WTC11 (cell line): ENCODE measurements around the gene COG5. TPM values are rescaled to one million over a fixed set of nuclear protein-coding genes. Genes with fewer than 3 reads are reported as not detected.

Experiments used
- ATAC-seq: fragments of 200-7000 bp; cut with Tn5 transposase; 2 replicates; pipeline ENCODE4 v1.10.0; 2021; ENCODE audit warnings: mild to moderate bottlenecking, moderate library complexity
- CTCF ChIA-PET: fragments of 300-600 bp; sonication (Branson Sonifier 250); formaldehyde crosslinking; loops from one replicate; lab custom pipeline; 2021; ENCODE audit warnings: antibody characterized with exemption; lab: Charles Lee
- POLR2A ChIA-PET: fragments of 350-600 bp; sonication (Branson Sonifier 250); formaldehyde crosslinking; loops from one replicate; lab custom pipeline; 2021; ENCODE audit warnings: antibody characterized with exemption; lab: Charles Lee
- DNase-seq: peaks from one replicate; pipeline ENCODE4 v3.0.0; 2021; ENCODE audit warnings: low spot score
- H3K27ac Mint-ChIP-seq: 2 replicates; pipeline ENCODE4 v1.8.0; 2021; ENCODE audit warnings: mixed read lengths
- H3K27me3 Mint-ChIP-seq: 2 replicates; pipeline ENCODE4 v1.8.0; 2021; ENCODE audit warnings: low read depth, mild to moderate bottlenecking, moderate library complexity, mixed read lengths
- H3K36me3 Mint-ChIP-seq: 2 replicates; pipeline ENCODE4 v1.8.0; 2021; ENCODE audit warnings: mixed read lengths
- H3K4me1 Mint-ChIP-seq: 2 replicates; pipeline ENCODE4 v1.8.0; 2022; ENCODE audit warnings: mixed read lengths
- H3K4me3 Mint-ChIP-seq: 2 replicates; pipeline ENCODE4 v1.8.0; 2021; ENCODE audit warnings: mild to moderate bottlenecking, moderate library complexity, mixed read lengths
- H3K9me3 Mint-ChIP-seq: 2 replicates; pipeline ENCODE4 v1.8.0; 2021; ENCODE audit warnings: mixed read lengths
- CBFB ChIP-seq: sonication (generic); formaldehyde crosslinking; IDR thresholded peaks from 2 replicates; pipeline ENCODE4 v1.8.1; 2022; ENCODE audit warnings: mild to moderate bottlenecking, low read depth, missing genetic modification reagents
- CREM ChIP-seq: sonication (generic); formaldehyde crosslinking; IDR thresholded peaks from 2 replicates; pipeline ENCODE4 v1.8.1; 2022; ENCODE audit warnings: mild to moderate bottlenecking, missing genetic modification reagents, moderate library complexity
- ESRRA ChIP-seq: sonication (generic); formaldehyde crosslinking; IDR thresholded peaks from 2 replicates; pipeline ENCODE4 v1.8.1; 2022; ENCODE audit warnings: mild to moderate bottlenecking, missing genetic modification reagents, borderline replicate concordance
- ETV6 ChIP-seq: sonication (generic); formaldehyde crosslinking; IDR thresholded peaks from 2 replicates; pipeline ENCODE4 v1.8.1; 2022; ENCODE audit warnings: mild to moderate bottlenecking, missing genetic modification reagents
- IRF2 ChIP-seq: sonication (generic); formaldehyde crosslinking; IDR thresholded peaks from 2 replicates; pipeline ENCODE4 v1.8.0; 2022; ENCODE audit warnings: low read depth, missing genetic modification reagents, borderline replicate concordance
- JAZF1 ChIP-seq: fragments of 250-450 bp; sonication (Bioruptor Pico); IDR thresholded peaks from 2 replicates; pipeline ENCODE4 v1.9.0; 2021; ENCODE audit warnings: moderate library complexity, mild to moderate bottlenecking, inconsistent platforms
- KAT7 ChIP-seq: sonication (generic); formaldehyde crosslinking; IDR thresholded peaks from 2 replicates; pipeline ENCODE4 v1.8.1; 2023; ENCODE audit warnings: missing genetic modification reagents, mild to moderate bottlenecking, borderline replicate concordance
- NFATC4 ChIP-seq: fragments of 250-450 bp; sonication (Bioruptor Pico); IDR thresholded peaks from 2 replicates; pipeline ENCODE4 v1.9.0; 2021; ENCODE audit warnings: mild to moderate bottlenecking
- NFE2L1 ChIP-seq: sonication (generic); formaldehyde crosslinking; IDR thresholded peaks from 2 replicates; pipeline ENCODE4 v1.8.1; 2023; ENCODE audit warnings: missing genetic modification reagents
- NR1H2 ChIP-seq: sonication (generic); formaldehyde crosslinking; IDR thresholded peaks from 2 replicates; pipeline ENCODE4 v1.9.0; 2021; ENCODE audit warnings: mild to moderate bottlenecking, moderate library complexity, missing genetic modification reagents
- ZNF138 ChIP-seq: sonication (generic); formaldehyde crosslinking; conservative IDR thresholded peaks from 2 replicates; pipeline ENCODE4 v1.8.1; 2022; ENCODE audit warnings: mild to moderate bottlenecking, moderate library complexity, missing genetic modification reagents
- ZNF232 ChIP-seq: sonication (generic); formaldehyde crosslinking; IDR thresholded peaks from 2 replicates; pipeline ENCODE4 v1.8.0; 2022; ENCODE audit warnings: mild to moderate bottlenecking, missing genetic modification reagents
- ZNF416 ChIP-seq: fragments of 250-450 bp; sonication (Bioruptor Pico); IDR thresholded peaks from 2 replicates; pipeline ENCODE4 v1.9.0; 2021; ENCODE audit warnings: mild to moderate bottlenecking, inconsistent platforms
- total RNA-seq: library from RNA; stranded (reverse); gene quantifications from 3 replicates; pipeline ENCODE4 v1.2.3, GENCODE V29; 2021
- TF ChIP-seq, protein P1 (sequence below): sonication (generic); formaldehyde crosslinking; IDR thresholded peaks from 2 replicates; pipeline ENCODE4 v1.8.0; 2023; ENCODE audit warnings: mild to moderate bottlenecking, missing genetic modification reagents
- TF ChIP-seq, protein P2 (sequence below): sonication (generic); formaldehyde crosslinking; IDR thresholded peaks from 2 replicates; pipeline ENCODE4 v1.8.1; 2022; ENCODE audit warnings: low read depth, mild to moderate bottlenecking, moderate library complexity, missing genetic modification reagents, borderline replicate concordance
- TF ChIP-seq, protein P3 (sequence below): fragments of 250-450 bp; sonication (Bioruptor Pico); IDR thresholded peaks from 2 replicates; pipeline ENCODE4 v1.9.0; 2021; ENCODE audit warnings: moderate library complexity, mild to moderate bottlenecking, inconsistent platforms, borderline replicate concordance
- TF ChIP-seq, protein P4 (sequence below): fragments of 250-450 bp; sonication (Bioruptor Pico); IDR thresholded peaks from 2 replicates; pipeline ENCODE4 v1.9.0; 2021; ENCODE audit warnings: mild to moderate bottlenecking, borderline replicate concordance
- TF ChIP-seq, protein P5 (sequence below): sonication (generic); formaldehyde crosslinking; IDR thresholded peaks from 2 replicates; pipeline ENCODE4 v1.8.1; 2022; ENCODE audit warnings: missing genetic modification reagents, borderline replicate concordance
- TF ChIP-seq, protein P6 (sequence below): sonication (generic); formaldehyde crosslinking; IDR thresholded peaks from 2 replicates; pipeline ENCODE4 v1.8.0; 2022; ENCODE audit warnings: mild to moderate bottlenecking, missing genetic modification reagents

COG5 gene
- total RNA-seq, 1 experiment from 2014 or later: 23.8 TPM

DNA sequence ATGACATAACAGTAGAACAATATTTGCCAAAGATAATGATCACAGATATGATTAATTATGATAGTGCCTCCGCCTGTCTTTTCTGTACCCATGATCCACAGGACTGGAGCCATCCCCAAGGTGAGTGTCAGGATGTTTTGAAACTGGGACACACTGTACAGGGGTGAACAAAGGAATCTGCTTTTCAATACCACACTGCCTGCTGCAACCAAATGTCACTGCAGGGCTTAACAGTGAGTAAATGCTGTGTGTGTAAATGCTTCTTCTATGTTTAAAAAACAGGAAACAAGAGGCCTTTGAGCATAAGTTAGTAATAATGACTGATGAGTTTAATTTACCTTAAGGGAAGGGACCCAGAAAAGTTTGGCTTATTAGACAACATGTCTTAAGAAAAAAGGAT lies 329.7 kb downstream of the COG5 start:
- H3K9me3 Mint-ChIP-seq: no peaks in the 10 kb centered on the region
- TF ChIP-seq, protein P1, sequence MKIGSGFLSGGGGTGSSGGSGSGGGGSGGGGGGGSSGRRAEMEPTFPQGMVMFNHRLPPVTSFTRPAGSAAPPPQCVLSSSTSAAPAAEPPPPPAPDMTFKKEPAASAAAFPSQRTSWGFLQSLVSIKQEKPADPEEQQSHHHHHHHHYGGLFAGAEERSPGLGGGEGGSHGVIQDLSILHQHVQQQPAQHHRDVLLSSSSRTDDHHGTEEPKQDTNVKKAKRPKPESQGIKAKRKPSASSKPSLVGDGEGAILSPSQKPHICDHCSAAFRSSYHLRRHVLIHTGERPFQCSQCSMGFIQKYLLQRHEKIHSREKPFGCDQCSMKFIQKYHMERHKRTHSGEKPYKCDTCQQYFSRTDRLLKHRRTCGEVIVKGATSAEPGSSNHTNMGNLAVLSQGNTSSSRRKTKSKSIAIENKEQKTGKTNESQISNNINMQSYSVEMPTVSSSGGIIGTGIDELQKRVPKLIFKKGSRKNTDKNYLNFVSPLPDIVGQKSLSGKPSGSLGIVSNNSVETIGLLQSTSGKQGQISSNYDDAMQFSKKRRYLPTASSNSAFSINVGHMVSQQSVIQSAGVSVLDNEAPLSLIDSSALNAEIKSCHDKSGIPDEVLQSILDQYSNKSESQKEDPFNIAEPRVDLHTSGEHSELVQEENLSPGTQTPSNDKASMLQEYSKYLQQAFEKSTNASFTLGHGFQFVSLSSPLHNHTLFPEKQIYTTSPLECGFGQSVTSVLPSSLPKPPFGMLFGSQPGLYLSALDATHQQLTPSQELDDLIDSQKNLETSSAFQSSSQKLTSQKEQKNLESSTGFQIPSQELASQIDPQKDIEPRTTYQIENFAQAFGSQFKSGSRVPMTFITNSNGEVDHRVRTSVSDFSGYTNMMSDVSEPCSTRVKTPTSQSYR (CRISPR knock-in tag): no peak
- H3K27ac Mint-ChIP-seq: no peak overlapping the region

DNA sequence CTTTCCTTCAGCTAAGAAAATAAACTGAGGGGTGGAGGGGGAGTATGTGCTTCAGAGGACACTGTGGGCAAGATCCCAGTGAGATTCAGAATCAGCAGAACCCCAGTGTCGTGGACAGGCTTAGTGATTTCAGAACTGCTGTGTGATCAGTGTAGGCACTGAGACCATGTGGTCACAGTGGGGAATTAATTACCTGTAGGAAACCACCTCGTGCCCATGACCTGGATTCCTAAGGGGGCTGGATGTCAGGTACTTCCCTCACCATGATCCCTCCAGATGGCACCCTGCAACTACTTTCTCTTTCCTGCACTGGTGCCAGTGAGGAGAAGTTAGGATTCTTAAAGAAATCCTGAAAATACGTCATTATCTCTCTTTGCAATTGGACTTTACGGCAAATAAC lies 330.5 kb downstream of the COG5 start:
- no peaks in the 10 kb centered on the region for H3K36me3 Mint-ChIP-seq
- H3K9me3 Mint-ChIP-seq: no peaks in the 10 kb centered on the region
- no peak overlapping the region; the same call in 1 of the 2 replicates for H3K27ac Mint-ChIP-seq
- ATAC-seq: peak; percentile 88
- no peak for TF ChIP-seq CBFB (CRISPR knock-in tag)
- TF ChIP-seq ZNF232 (CRISPR knock-in tag): no peak
- TF ChIP-seq NFATC4 (CRISPR knock-in tag): no peak
- no peak for TF ChIP-seq CREM (CRISPR knock-in tag)
- TF ChIP-seq ETV6 (CRISPR knock-in tag): no peak
- no peak for TF ChIP-seq JAZF1 (CRISPR knock-in tag)
- no peak for TF ChIP-seq KAT7 (CRISPR knock-in tag)
- TF ChIP-seq, protein P2, sequence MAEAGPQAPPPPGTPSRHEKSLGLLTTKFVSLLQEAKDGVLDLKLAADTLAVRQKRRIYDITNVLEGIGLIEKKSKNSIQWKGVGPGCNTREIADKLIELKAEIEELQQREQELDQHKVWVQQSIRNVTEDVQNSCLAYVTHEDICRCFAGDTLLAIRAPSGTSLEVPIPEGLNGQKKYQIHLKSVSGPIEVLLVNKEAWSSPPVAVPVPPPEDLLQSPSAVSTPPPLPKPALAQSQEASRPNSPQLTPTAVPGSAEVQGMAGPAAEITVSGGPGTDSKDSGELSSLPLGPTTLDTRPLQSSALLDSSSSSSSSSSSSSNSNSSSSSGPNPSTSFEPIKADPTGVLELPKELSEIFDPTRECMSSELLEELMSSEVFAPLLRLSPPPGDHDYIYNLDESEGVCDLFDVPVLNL (CRISPR knock-in tag): no peak
- no peak for TF ChIP-seq ESRRA (CRISPR knock-in tag)
- no peak for TF ChIP-seq IRF2
- TF ChIP-seq NFE2L1: no peak
- no peak for TF ChIP-seq ZNF138 (CRISPR knock-in tag)
- no peaks in the 10 kb centered on the region for H3K27me3 Mint-ChIP-seq
- ChIA-PET CTCF (interaction anchor here (0.7 kb wide), 1 partner anchor 642 kb away, joined by 3 read pairs; no protein-coding TSS in a partner anchor), POLR2A (no interaction called here)
- H3K4me1 Mint-ChIP-seq: peaks cover 30% of the 10 kb centered on the region
- no peak overlapping the region for H3K4me3 Mint-ChIP-seq
- DNase-seq: no peak

More for the DNA sequence above, 329.7 kb downstream of the COG5 start:
- ChIA-PET POLR2A (no interaction called here), CTCF (no interaction called here)
- Mint-ChIP-seq H3K4me3 (no peak overlapping the region), H3K4me1 (peaks cover 30% of the 10 kb centered on the region), H3K27me3 (no peaks in the 10 kb centered on the region), H3K36me3 (no peaks in the 10 kb centered on the region)
- no peak for ATAC-seq
- DNase-seq: no peak

DNA sequence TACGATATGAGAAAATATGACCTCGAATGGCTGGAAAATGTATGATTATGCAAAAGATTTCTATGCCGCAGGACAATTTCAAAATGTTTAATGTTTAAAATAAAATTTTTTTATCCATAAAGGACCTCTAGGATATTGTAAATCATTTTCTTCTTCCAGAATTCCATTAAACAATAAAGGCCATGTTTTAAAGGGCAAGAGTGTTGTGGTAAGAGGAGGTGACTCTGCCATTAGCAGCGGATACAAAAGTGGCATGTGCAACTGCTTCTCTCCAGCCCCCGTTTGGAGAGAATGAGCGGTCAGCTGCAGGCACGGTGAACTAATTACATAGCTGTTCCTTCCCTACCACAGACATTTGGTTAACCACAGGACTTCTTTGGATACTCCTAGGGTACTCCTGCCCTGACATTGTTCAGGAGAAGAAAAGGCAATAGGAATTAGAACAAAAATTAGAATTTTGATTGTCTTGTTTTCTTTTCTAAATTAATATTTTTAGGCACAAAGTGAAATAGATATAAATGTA lies 331.1 kb downstream of the COG5 start:
- DNase-seq (no peak), ATAC-seq (peak; percentile 64)
- TF ChIP-seq NR1H2: no peak
- TF ChIP-seq, protein P3, sequence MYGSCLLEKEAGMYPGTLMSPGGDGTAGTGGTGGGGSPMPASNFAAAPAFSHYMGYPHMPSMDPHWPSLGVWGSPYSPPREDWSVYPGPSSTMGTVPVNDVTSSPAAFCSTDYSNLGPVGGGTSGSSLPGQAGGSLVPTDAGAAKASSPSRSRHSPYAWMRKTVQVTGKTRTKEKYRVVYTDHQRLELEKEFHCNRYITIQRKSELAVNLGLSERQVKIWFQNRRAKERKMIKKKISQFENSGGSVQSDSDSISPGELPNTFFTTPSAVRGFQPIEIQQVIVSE (CRISPR knock-in tag): no peak
- no peak for TF ChIP-seq ZNF416
- no peak for TF ChIP-seq CBFB (CRISPR knock-in tag)
- TF ChIP-seq, protein P4, sequence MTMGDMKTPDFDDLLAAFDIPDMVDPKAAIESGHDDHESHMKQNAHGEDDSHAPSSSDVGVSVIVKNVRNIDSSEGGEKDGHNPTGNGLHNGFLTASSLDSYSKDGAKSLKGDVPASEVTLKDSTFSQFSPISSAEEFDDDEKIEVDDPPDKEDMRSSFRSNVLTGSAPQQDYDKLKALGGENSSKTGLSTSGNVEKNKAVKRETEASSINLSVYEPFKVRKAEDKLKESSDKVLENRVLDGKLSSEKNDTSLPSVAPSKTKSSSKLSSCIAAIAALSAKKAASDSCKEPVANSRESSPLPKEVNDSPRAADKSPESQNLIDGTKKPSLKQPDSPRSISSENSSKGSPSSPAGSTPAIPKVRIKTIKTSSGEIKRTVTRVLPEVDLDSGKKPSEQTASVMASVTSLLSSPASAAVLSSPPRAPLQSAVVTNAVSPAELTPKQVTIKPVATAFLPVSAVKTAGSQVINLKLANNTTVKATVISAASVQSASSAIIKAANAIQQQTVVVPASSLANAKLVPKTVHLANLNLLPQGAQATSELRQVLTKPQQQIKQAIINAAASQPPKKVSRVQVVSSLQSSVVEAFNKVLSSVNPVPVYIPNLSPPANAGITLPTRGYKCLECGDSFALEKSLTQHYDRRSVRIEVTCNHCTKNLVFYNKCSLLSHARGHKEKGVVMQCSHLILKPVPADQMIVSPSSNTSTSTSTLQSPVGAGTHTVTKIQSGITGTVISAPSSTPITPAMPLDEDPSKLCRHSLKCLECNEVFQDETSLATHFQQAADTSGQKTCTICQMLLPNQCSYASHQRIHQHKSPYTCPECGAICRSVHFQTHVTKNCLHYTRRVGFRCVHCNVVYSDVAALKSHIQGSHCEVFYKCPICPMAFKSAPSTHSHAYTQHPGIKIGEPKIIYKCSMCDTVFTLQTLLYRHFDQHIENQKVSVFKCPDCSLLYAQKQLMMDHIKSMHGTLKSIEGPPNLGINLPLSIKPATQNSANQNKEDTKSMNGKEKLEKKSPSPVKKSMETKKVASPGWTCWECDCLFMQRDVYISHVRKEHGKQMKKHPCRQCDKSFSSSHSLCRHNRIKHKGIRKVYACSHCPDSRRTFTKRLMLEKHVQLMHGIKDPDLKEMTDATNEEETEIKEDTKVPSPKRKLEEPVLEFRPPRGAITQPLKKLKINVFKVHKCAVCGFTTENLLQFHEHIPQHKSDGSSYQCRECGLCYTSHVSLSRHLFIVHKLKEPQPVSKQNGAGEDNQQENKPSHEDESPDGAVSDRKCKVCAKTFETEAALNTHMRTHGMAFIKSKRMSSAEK (CRISPR knock-in tag): no peak
- TF ChIP-seq, protein P5, sequence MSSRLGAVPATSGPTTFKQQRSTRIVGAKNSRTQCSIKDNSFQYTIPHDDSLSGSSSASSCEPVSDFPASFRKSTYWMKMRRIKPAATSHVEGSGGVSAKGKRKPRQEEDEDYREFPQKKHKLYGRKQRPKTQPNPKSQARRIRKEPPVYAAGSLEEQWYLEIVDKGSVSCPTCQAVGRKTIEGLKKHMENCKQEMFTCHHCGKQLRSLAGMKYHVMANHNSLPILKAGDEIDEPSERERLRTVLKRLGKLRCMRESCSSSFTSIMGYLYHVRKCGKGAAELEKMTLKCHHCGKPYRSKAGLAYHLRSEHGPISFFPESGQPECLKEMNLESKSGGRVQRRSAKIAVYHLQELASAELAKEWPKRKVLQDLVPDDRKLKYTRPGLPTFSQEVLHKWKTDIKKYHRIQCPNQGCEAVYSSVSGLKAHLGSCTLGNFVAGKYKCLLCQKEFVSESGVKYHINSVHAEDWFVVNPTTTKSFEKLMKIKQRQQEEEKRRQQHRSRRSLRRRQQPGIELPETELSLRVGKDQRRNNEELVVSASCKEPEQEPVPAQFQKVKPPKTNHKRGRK: no peak
- TF ChIP-seq, protein P6, sequence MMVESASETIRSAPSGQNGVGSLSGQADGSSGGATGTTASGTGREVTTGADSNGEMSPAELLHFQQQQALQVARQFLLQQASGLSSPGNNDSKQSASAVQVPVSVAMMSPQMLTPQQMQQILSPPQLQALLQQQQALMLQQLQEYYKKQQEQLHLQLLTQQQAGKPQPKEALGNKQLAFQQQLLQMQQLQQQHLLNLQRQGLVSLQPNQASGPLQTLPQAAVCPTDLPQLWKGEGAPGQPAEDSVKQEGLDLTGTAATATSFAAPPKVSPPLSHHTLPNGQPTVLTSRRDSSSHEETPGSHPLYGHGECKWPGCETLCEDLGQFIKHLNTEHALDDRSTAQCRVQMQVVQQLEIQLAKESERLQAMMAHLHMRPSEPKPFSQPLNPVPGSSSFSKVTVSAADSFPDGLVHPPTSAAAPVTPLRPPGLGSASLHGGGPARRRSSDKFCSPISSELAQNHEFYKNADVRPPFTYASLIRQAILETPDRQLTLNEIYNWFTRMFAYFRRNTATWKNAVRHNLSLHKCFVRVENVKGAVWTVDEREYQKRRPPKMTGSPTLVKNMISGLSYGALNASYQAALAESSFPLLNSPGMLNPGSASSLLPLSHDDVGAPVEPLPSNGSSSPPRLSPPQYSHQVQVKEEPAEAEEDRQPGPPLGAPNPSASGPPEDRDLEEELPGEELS (CRISPR knock-in tag): no peak
- H3K9me3 Mint-ChIP-seq: no peaks in the 10 kb centered on the region
- no peaks in the 10 kb centered on the region for H3K27me3 Mint-ChIP-seq
- no peak overlapping the region for H3K4me3 Mint-ChIP-seq
- ChIA-PET POLR2A (no interaction called here), CTCF (interaction anchor here (0.7 kb wide), 1 partner anchor 642 kb away, joined by 3 read pairs; no protein-coding TSS in a partner anchor)
- H3K36me3 Mint-ChIP-seq: no peaks in the 10 kb centered on the region
- H3K4me1 Mint-ChIP-seq: peaks cover 30% of the 10 kb centered on the region
- no peak overlapping the region for H3K27ac Mint-ChIP-seq
